Measurements from ENCODE around the gene DOCK4. TPM values are rescaled to one million over a fixed set of nuclear protein-coding genes. Genes with fewer than 3 reads are reported as not detected.
"Not testable (repeated sequence)": the region's sequence is repeated elsewhere in the genome, so short reads cannot be mapped to it uniquely, and the experiment has no call there.

Gene DOCK4
- polyA plus RNA-seq, 3 donors: 20.9 to 26.3 (median 24.1) TPM

DNA sequence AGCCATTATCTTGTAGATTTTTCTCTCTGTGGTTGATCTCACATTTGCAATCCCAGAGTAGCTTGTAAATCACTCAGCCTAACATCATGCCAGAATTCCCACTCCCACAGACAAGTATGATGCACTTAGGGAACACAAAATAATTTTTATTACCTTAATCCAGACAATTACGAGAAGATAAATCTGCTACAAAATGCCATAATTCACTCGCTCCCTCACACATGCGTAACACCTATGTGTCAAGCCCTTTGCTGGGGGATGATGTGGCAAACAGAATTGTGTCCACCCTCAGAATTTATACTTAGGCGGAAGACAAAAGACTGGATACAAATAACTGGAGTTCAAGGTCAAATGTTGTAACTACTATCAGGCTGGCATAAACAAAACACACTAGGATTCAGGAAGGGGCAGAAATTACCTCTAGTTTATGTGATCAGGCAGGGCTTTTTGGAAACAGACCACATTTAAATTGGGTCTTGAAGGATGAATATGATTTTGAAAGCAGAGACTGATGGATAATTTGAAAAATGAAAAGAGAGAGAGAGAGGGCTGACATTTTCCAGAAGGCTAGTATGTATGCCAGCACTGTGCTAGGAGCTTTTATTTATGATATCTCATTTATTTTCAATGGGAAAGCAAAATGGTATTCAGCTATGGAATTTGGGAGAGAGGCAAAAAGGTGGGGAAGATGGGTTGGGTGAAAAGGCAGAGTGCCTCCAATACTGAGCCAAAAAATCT is 69.8 kb downstream of the DOCK4 start:
- no peak for DNase-seq

DNA sequence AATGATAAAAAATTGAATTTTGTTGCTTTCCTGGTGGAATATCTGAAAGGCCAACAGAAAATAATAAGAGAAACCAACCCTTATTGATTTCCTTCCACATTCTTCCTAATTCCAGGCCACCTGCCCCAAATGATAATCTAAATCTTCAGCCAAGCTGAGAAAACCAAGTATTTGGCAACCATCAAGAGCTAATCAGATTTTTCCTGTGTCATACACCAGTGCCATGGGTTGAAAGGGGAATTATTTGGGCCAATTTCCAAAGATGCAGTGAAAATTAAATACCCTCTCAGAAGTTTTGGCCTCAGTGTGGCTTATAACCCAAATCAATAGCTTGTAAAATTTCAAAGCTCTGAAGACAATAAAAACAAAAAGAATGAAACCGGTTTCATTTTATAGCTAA is 70.4 kb downstream of the DOCK4 start:
- no peak for DNase-seq

DNA sequence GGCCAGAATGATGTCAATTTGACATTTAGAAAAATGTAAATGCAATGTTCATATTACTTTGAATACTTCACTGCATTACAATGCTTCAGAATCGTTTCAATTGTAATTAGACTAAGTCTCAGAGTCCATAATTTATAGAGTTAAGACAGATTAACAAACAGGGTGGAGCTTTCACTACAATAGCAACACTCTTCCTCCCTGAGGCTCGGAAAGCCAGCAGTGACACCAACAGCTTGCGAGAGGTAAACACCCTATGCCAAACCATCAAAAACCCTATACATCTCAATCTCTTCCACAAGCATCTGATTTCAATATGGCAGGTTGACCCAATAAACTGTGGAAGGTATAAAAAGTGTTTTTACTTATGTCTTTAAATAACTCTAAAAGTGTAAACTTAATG is 72.2 kb downstream of the DOCK4 start:
- DNase-seq: no peak

DNA sequence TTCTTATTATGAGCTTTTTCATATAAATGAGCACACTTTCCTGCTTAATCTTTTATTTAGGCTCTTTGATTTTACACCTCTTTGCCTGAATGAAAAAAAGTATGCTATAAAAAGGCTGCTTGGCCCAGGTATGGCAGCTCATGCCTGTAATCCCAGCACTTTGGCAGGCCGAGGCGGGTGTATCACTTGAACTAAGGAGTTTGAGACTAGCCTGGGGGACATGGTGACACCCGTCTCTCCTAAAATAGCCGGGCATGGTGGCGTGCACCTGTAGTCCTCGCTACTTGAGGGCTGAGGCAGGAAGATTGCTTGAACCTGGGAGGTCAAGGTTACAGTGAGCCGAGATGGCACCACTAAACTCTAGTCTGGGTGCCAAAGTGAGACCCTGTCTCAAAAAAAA is 72.9 kb downstream of the DOCK4 start:
- no peak for DNase-seq

DNA sequence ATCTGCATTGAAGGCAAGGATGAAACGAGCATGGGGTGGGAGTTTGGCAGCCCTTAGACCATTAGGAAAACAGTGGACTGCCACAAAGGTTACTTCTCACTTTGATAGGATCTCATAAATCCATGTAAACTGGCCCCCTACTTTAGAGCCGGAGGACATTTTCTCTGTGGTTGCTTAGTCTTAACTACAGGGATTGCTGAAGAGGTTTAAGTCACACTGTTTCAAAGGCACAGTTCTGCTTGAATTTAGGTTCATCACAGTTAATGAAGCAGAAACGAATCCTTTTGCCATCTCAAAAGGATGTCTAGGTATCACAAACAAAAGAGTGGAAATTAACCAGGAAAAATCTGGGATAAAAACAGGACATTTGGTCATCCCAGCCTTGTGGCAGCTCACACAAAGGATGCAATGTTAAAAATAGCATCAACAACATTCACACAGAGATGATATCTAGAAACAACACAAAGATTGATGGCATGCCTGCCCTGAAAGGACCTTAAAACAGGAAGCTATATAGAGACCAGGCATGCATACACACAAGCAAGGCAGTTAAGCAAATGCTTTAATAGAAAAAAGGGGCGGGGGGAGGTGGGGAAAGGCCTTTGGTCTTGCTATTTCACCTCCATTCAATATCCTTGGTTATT is 74.0 kb downstream of the DOCK4 start:
- peak; percentile 46 for DNase-seq

DNA sequence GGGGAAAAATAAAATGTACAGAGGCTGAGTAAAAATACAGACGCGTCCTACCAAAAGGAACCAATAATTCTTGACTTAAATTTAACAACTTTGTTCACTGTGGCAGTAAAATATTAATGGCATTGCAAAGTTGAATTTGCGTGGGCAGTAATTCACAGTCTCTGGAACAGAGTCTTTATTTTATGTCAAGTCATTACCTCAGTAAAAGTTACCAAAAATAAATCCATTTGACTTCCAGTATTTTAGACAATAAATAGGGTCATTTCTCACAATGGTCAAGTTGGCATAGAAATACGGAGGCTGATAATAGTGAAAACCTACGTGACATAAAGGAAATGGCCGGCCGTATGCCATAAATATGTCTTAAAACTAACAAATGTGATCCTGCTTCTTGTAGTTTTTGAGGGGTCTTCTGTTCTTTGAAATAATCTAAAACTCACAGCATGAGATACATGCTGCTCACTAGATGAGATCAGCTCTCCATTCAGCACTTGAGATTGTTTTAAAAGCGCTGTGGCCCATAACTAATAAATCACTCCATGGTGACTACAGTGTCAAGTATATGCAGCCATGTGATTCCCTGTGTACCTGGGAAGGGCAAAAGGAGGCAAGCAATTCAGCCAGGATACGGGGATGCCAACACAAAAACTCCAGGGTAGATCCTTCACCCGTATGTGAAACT is 75.3 kb downstream of the DOCK4 start:
- DNase-seq: no peak

DNA sequence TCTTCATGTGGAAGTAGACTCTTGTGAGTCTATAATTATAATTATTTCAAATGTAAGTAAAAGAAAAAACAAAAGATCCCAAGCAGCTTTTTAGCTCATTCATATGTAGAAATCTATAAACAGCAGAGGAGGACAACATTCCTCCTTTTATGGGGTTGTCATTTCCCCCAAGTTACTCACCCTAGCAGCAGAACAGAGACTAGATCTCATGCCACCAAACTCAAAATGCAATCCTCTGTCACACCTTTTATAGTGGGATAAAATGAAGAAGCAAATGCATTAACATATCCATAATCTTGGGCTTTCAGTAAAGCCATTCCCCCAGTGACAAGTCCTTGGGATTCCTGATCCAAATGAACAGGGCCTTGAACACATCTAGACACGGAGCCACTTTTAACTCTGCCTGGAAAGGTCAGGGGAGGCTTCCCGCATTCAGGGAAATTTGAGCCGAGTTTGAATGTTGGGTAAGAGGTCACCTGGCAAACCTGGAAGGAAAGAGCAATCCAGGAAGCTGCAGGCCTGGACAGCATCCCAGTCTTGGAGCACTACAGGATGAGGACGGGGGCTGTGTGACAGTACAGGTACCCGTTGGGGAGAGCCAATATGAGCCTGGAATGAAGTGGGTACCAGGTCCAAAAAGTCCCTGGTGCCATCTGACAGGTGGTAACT is 76.4 kb downstream of the DOCK4 start:
- DNase-seq: no peak

DNA sequence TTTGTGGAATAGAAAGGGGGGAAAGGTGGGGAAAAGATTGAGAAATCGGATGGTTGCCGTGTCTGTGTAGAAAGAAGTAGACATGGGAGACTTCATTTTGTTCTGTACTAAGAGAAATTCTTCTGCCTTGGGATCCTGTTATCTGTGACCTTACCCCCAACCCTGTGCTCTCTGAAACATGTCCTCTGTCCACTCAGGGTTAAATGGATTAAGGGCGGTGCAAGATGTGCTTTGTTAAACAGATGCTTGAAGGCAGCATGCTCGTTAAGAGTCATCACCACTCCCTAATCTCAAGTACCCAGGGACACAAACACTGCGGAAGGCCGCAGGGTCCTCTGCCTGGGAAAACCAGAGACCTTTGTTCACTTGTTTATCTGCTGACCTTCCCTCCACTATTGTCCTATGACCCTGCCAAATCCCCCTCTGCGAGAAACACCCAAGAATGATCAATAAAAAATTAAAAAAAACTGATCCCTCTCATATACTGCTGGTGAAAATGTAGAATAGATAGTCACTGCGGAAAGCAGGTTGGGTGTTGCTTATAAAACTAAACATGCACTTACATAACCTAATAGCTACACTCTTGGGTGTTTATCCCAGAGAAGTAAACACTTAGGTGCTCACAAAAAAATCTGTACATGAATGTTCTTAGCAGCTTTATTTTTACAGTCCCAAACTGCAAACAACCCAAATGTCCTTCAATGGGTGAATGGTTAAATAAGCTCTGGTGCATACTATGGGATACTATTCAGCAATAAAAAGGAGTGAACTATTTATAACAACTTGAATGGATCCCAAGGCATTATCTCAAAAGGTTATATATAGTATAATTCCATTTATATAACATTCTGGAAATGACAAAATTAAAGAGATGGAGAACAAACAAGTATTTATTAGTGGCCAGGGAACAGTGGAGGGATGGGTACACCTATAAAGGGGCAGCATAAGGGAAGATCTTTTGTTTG is 77.5 kb downstream of the DOCK4 start:
- not testable (repeated sequence) for DNase-seq

DNA sequence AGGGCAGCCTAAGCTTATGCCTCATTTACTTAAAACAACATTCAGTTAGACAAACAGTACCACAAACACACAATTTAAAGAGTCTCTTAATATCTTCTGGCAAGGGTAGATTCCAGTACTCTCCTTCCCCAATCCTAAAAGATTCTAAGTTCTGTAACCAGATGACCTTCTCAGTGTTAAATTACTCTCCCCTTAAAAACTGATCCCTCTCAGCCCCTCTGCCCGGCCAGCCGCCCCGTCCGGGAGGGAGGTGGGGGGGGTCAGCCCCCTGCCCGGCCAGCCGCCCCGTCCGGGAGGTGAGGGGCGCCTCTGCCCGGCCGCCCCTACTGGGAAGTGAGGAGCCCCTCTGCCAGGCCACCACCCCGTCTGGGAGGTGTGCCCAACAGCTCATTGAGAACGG is 78.2 kb downstream of the DOCK4 start:
- not testable (repeated sequence) for DNase-seq

DNA sequence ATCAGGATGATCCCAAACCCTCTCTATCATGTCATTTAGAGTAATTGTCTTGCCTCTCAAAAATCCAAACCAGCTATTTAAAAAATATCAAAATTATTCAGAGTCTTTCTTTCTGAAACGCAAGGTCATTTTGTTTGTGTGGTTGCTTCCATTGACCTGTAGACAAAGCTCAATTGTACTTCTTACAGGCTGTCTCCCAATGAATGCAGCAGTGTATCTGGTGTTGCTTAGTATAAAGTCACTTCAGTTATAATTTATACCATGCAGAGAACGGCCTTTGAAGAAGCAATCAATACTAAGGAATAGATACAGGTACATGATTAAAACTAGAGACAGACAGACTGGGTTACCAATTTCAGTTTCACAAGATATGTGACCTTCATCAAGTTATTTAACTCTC is 80.9 kb downstream of the DOCK4 start:
- no peak for DNase-seq

DNA sequence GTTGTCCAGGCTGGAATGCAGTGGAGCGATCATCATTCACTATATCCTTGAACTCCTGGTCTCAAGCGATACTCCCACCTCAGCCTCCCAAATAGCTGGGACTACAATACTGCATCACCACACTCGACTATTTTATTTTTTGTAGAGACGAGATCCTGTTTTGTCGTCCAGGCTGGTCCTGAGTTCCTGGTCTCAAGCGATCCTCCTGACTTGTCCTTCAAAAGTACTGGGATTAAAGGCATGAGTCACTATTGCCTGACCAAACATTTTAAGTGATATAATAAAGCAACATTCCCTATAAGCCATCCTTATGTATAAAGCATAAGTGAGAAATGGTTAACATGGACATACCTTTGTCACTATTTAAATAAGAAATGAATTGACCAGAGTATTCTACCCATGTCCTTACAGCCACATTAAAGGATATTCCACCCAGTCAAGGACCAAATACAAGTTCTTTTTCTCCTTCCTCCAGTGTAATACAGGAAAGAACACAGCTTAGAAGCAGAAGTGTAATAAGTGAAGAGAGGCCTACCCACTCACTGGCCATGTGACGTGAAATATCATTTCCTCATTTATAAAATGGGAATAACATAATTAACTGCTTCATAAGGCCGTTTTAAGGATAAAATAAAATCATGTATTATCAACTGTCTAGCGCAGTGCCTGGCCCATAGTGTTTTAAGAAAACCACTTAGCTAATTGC is 82.0 kb downstream of the DOCK4 start:
- no peak for DNase-seq

DNA sequence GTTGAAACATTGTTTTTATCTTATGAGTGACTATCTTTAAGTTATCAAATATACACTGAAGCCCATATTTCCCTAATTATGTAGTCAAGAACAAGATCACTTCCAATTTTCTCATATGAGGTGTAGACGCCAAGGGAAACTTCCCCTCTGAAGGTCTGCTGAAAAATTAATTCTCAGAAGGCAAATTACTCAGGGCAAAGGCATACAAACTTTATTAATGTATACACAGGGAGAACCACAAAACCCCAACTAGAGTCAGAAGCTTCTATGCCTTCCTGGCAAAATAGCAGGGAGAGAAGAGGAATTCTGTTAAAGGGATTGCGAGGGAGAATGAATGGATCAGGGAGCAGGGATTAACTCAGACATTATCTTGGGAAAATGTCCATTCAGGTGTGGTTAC is 83.4 kb downstream of the DOCK4 start:
- no peak for DNase-seq

DNA sequence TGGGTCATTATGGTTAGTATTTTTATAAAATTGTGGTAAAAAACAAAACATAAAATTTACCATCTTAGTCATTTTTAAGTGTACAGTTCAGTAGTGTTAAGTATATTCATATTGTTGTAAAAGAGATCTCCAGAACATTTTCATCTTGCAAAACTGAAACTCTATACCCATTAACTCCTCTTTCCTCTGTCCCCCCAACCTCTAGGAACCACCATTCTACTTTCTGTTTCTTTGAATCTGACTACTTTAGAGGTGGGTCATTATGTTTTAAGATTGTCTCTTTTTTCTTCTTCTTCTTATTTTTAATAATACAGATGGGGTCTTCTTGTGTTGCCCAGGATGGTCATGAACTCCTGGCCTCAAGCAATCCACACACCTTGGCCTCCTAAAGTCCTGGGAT is 84.1 kb downstream of the DOCK4 start:
- no peak for DNase-seq

DNA sequence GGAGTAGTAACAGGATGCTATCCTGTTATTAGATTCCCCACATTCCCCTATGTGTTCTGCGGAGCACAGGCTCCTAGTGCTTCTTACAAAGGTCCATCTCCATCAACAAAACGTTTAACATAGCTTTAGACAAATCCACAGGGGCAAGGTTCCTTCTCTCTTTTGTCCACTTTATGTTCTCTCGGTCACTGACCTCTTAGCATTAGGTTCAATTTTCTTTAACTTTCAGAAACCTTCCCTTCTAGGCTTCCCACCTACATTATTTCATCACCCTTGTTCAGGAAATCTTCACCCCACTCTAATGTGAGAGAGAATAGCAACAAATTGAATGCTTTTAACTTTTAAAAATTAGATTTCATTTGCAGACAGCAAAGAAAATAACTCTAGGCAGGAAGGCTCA is 84.9 kb downstream of the DOCK4 start:
- DNase-seq: no peak

DNA sequence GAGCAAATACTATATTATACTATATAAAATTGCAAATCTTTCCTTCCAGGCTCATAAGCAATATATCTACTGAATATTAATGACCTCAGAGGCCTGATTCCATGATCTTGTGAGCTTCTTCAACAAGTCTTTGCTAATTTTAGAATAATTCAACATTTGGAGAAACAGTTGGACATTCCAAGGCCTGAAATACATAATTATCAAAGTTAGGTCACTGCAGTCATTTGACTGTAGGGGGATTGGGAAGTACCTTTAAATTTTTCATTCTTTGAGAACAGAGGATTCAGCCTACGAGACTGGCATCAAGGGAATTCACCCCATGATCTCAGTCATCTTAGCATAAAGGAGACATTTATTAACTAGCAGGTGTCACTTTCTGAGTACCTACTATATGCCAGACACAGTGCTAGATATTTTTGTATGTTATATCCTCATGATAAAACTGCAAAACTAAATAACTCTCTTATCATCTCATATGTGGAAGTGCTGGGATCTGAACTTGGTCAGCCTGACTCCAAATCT is 85.4 kb downstream of the DOCK4 start:
- no peak for DNase-seq

DNA sequence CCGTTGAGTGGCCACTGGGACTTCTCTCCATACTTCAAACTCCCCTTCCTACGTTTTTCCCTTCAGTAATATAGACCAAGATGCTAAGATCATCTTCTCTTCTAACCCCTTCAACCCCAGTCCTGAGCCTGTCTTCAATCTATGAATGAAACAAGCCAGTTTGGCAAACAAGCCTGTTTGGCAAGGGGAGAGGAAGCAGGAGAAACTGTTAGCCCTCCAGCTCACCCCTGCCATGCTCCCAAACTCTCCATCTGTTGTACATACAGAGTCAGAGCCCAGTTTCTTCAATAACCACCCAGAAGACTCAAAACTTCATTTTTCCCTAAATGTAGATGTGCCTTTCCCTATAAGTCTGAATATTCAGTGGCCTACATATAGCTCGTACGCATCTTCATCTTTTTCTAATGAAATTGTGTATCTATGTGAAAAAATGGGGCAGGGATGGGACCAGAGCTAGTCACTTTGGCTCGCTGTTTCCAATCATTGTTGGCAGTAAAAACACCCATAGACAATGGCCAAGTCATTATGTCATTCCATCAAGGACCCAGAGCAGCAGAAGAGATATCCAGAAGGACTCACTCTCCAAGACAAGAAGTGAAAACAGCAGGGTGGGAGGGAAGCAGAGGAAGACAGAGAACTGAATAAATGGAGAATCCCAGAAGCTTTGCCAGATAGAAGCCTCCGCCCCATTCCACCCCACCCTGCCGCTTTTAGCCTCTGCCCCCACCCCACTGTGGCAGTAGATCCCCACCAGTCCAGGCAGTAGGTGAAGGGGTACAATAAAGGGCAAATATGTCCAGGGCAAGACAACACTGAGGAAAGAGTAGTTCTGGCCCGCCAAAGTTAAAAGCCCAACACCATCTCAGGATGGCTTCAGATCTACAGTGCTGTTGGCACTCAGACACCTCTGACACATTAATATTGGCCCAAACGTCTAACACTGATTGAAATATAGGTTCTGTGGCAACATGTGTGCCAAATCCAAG is 87.3 kb downstream of the DOCK4 start:
- no peak for DNase-seq

DNA sequence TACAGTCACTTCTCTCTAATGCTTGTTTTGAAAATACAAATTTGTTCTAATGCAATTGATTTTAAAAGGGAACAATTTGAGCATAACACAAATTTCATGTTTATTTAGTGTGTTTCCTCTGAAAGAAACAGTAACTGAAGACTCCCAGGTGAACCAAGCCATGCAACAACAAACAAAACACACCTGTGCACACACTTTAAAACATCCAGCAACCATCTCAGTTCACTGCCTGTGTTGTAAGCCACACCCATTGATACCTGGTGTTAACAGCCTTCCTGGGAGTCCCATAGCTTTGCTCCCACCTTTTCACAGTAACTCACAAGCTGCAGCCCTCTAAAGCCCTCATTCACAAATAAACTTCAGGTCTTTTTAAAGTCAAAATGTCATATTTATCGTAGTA is 89.3 kb downstream of the DOCK4 start:
- no peak for DNase-seq

DNA sequence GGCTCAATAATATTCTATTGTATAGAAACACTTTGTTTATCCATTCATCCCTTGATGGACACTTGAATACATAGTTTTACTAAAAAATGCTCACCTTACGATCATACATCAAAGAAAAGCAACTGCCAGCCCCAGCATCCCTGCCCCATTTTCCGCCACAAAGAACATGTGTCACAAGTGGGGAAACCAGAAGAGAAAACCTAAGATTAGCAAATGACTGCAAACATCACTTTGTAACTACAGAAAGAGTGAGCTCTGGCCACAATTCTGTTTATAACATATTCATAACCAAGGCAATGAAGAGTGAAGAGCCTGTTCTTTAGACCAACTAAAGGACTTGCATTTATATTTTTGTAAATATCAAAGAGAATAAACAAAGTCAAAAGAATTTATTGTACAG is 89.8 kb downstream of the DOCK4 start:
- DNase-seq: no peak

DNA sequence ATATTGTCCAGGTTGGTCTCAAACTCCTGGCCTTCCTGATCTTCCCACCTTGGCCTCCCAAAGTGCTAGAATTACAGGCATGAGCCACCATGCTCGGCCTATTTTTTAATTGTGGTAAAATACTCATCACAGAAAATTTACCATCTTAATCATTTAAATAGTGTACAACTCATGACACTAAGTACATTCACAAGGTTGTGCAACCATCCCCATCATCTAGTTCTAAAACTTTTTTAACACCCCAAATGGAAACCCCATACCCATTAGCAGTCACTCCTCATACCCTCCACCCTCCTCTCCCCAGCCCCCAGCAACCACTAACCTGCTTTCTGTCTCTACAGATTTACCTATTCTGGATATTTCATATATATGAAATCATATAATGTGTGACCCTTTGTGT is 90.3 kb downstream of the DOCK4 start:
- no peak for DNase-seq

Data from renal pelvis (tissue), 4 donors.